K562 (cell line): Measurements from ENCODE around the gene ASPRV1. TPM values are rescaled to one million over a fixed set of nuclear protein-coding genes. Genes with fewer than 3 reads are reported as not detected.

Source experiments
- ARHGAP35 ChIP-seq: fragments of 450-650 bp; IDR thresholded peaks from 2 replicates; pipeline ENCODE4 v1.6.1; 2018; ENCODE audit not compliant: partially characterized antibody
- CBX1 ChIP-seq: sonication (generic); IDR thresholded peaks from 2 replicates; pipeline ENCODE4 v1.6.1; 2016; ENCODE audit warnings: antibody characterized with exemption, low read depth, mild to moderate bottlenecking
- FOSL1 ChIP-seq: fragments of 200-800 bp; sonication (Bioruptor generic); conservative IDR thresholded peaks from 2 replicates; pipeline ENCODE4 v1.6.1; 2016; ENCODE audit warnings: missing genetic modification characterization, missing compliant biosample characterization
- HLTF ChIP-seq: fragments of 450-650 bp; IDR thresholded peaks from 2 replicates; pipeline ENCODE4 v1.6.1; 2016
- KDM4B ChIP-seq, 2 experiments: fragments of 450-650 bp in 1 of 2; sonication (generic) in 1 of 2; IDR thresholded peaks; 2 replicates each; pipeline ENCODE4 v1.6.1; 2016 to 2017; ENCODE audit warnings: borderline replicate concordance in 2 of 2, antibody characterized with exemption in 1 of 2, low read depth in 1 of 2, mild to moderate bottlenecking in 1 of 2
- MCM2 ChIP-seq: fragments of 450-650 bp; IDR thresholded peaks from 2 replicates; pipeline ENCODE4 v1.6.1; 2017; ENCODE audit warnings: low read depth, mild to moderate bottlenecking
- XRCC3 ChIP-seq: fragments of 450-650 bp; IDR thresholded peaks from 2 replicates; pipeline ENCODE4 v1.6.1; 2017; ENCODE audit warnings: mild to moderate bottlenecking, moderate library complexity
- ZBED1 ChIP-seq: IDR thresholded peaks from 2 replicates; pipeline ENCODE4 v1.6.1; 2014
- ZEB2 ChIP-seq: fragments of 450-650 bp; IDR thresholded peaks from 2 replicates; pipeline ENCODE4 v1.6.1; 2016
- ZFPM2 ChIP-seq: fragments of 250-450 bp; sonication (Bioruptor Pico); IDR thresholded peaks from 2 replicates; pipeline ENCODE4 v1.5.1; 2022; ENCODE audit warnings: mild to moderate bottlenecking
- ZNF316 ChIP-seq: fragments of 450-650 bp; IDR thresholded peaks from 2 replicates; pipeline ENCODE4 v1.6.1; 2016
- ZNF384 ChIP-seq: IDR thresholded peaks from 2 replicates; pipeline ENCODE4 v1.6.1; 2012; ENCODE audit warnings: low read depth, low read length, improper control_type of control experiment
- ZNF699 ChIP-seq: fragments of 250-450 bp; sonication (Bioruptor Pico); IDR thresholded peaks from 2 replicates; pipeline ENCODE4 v1.8.0; 2021; ENCODE audit warnings: mild to moderate bottlenecking, moderate library complexity; ENCODE audit not compliant: insufficient replicate concordance
- ZNF780A ChIP-seq: fragments of 250-450 bp; sonication (Bioruptor Pico); IDR thresholded peaks from 2 replicates; pipeline ENCODE4 v1.5.0; 2021; ENCODE audit warnings: mild to moderate bottlenecking
- polyA plus RNA-seq, 8 experiments: library from polyadenylated mRNA; depleted of rRNA in 4 of 8; stranded (reverse) in 5 of 8; unstranded in 3 of 8; fragments of >200 nt; fragmentation: Nextera tagmentation in 2 of 8; fragmentation: Illumina TruSeq in 1 of 8; extraction: Ambion mirVana in 2 of 8; extraction: Trizol in 1 of 8; gene quantifications; 2 replicates each; pipeline versions ENCODE4 v1.2.1 to v1.2.3, GENCODE V29; 2011 to 2014; ENCODE audit warnings: inconsistent platforms in 1 of 8, missing spikeins in 1 of 8
- total RNA-seq, 7 experiments: library from RNA; depleted of rRNA in 6 of 7; stranded (reverse); fragments of >200 nt in 6 of 7; fragmentation: Illumina TruSeq in 2 of 7; extraction: Trizol in 2 of 7; gene quantifications; 2 replicates each; pipeline versions ENCODE4 v1.2.1 to v1.2.3, GENCODE V29; 2011 to 2021; ENCODE audit warnings: low replicate concordance in 1 of 7
- TF ChIP-seq, protein P1 (sequence below): sonication (generic); formaldehyde crosslinking; IDR thresholded peaks from 2 replicates; pipeline ENCODE4 v1.8.0; 2022; ENCODE audit warnings: missing genetic modification reagents, mild to moderate bottlenecking, borderline replicate concordance
- TF ChIP-seq, protein P2 (sequence below): fragments of 250-450 bp; sonication (Bioruptor Pico); IDR thresholded peaks from 2 replicates; pipeline ENCODE4 v1.5.0; 2020; ENCODE audit warnings: mild to moderate bottlenecking, borderline replicate concordance
- TF ChIP-seq, protein P3 (sequence below): fragments of 450-650 bp; formaldehyde crosslinking; IDR thresholded peaks from 2 replicates; pipeline ENCODE4 v1.4.0; 2020; ENCODE audit warnings: mild to moderate bottlenecking, moderate library complexity
- TF ChIP-seq, protein P4 (sequence below): fragments of 450-650 bp; formaldehyde crosslinking; IDR thresholded peaks from 2 replicates; pipeline ENCODE4 v1.4.0; 2022; ENCODE audit warnings: missing genetic modification characterization
- TF ChIP-seq, protein P5 (sequence below): fragments of 250-450 bp; sonication (Bioruptor Pico); IDR thresholded peaks from 2 replicates; pipeline ENCODE4 v1.5.0; 2021
- TF ChIP-seq, protein P6 (sequence below): fragments of 450-650 bp; formaldehyde crosslinking; IDR thresholded peaks from 2 replicates; pipeline ENCODE4 v1.4.0; 2020; ENCODE audit warnings: mild to moderate bottlenecking, moderate library complexity

The ASPRV1 gene
- total and polyA plus RNA-seq, 9 of the 15 experiments (the other 6 are each of a cell fraction or from before 2014, with no cell fraction given): 0.17 to 0.72 (median 0.47) TPM; not detected in 1

DNA sequence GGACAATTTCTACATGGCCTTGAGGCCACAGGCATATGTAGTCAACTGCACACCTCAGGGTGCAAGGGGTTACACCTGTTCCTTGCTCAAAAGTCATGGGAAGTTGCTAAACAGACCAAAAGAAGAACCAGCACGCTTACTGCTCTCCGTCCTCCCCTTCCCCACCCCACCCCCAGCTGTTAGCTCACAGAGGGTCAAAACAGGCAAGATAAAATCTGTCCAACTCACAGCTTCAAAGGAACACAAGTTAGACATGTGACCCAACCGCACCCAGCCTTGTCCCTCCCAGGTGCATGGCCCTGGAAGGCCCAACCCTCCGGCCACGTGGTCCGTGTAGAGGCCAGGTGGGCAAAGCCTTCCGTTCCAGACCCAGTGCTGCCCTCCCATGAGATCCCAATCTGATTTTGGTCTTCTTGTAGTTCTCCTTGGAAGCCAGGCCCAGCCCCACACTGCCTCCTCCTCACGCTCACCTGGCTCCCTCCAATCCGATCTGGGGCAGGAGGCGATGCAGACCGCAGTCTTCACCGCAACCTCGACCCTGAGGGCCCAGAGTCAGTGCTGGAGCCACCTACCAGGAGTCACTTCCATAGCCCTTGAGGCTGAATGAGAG, 14.5 kb upstream of the ASPRV1 start (continued):
- TF ChIP-seq FOSL1 (tag) (peak; percentile 71), ZFPM2 (no peak), ZNF780A (CRISPR knock-in tag) (no peak), ZNF316 (no peak), CBX1 (no peak), ZNF384 (no peak), ZEB2 (peak; percentile 95), XRCC3 (no peak), HLTF (no peak), ZBED1 (0 out of 2 replicates have a peak, but pooled peaks have one; percentile 62), KDM4B (IDR thresholded peaks at IDR 0.05; ENCODE audit: borderline replicate concordance in 2 of 2, low read depth in 1 of 2) (peak in 1 of 2 experiments; percentile 64; a peak in 1 of 4 replicates), ARHGAP35 (no peak), ZNF699 (CRISPR knock-in tag) (peak; percentile 56), MCM2 (no peak)
- TF ChIP-seq, protein P1, sequence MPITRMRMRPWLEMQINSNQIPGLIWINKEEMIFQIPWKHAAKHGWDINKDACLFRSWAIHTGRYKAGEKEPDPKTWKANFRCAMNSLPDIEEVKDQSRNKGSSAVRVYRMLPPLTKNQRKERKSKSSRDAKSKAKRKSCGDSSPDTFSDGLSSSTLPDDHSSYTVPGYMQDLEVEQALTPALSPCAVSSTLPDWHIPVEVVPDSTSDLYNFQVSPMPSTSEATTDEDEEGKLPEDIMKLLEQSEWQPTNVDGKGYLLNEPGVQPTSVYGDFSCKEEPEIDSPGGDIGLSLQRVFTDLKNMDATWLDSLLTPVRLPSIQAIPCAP (CRISPR knock-in tag): no peak
- TF ChIP-seq, protein P2, sequence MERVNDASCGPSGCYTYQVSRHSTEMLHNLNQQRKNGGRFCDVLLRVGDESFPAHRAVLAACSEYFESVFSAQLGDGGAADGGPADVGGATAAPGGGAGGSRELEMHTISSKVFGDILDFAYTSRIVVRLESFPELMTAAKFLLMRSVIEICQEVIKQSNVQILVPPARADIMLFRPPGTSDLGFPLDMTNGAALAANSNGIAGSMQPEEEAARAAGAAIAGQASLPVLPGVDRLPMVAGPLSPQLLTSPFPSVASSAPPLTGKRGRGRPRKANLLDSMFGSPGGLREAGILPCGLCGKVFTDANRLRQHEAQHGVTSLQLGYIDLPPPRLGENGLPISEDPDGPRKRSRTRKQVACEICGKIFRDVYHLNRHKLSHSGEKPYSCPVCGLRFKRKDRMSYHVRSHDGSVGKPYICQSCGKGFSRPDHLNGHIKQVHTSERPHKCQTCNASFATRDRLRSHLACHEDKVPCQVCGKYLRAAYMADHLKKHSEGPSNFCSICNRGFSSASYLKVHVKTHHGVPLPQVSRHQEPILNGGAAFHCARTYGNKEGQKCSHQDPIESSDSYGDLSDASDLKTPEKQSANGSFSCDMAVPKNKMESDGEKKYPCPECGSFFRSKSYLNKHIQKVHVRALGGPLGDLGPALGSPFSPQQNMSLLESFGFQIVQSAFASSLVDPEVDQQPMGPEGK (CRISPR knock-in tag): peak; percentile 39; the same call in 1 of the 2 replicates
- TF ChIP-seq, protein P3, sequence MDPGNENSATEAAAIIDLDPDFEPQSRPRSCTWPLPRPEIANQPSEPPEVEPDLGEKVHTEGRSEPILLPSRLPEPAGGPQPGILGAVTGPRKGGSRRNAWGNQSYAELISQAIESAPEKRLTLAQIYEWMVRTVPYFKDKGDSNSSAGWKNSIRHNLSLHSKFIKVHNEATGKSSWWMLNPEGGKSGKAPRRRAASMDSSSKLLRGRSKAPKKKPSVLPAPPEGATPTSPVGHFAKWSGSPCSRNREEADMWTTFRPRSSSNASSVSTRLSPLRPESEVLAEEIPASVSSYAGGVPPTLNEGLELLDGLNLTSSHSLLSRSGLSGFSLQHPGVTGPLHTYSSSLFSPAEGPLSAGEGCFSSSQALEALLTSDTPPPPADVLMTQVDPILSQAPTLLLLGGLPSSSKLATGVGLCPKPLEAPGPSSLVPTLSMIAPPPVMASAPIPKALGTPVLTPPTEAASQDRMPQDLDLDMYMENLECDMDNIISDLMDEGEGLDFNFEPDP (CRISPR knock-in tag): 0 out of 2 replicates have a peak, but pooled peaks have one; percentile 13
- TF ChIP-seq, protein P4, sequence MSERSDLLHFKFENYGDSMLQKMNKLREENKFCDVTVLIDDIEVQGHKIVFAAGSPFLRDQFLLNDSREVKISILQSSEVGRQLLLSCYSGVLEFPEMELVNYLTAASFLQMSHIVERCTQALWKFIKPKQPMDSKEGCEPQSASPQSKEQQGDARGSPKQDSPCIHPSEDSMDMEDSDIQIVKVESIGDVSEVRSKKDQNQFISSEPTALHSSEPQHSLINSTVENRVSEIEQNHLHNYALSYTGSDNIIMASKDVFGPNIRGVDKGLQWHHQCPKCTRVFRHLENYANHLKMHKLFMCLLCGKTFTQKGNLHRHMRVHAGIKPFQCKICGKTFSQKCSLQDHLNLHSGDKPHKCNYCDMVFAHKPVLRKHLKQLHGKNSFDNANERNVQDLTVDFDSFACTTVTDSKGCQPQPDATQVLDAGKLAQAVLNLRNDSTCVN (CRISPR knock-in tag): no peak
- TF ChIP-seq, protein P5, sequence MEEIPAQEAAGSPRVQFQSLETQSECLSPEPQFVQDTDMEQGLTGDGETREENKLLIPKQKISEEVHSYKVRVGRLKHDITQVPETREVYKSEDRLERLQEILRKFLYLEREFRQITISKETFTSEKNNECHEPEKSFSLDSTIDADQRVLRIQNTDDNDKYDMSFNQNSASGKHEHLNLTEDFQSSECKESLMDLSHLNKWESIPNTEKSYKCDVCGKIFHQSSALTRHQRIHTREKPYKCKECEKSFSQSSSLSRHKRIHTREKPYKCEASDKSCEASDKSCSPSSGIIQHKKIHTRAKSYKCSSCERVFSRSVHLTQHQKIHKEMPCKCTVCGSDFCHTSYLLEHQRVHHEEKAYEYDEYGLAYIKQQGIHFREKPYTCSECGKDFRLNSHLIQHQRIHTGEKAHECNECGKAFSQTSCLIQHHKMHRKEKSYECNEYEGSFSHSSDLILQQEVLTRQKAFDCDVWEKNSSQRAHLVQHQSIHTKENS (CRISPR knock-in tag): no peak
- TF ChIP-seq, protein P6, sequence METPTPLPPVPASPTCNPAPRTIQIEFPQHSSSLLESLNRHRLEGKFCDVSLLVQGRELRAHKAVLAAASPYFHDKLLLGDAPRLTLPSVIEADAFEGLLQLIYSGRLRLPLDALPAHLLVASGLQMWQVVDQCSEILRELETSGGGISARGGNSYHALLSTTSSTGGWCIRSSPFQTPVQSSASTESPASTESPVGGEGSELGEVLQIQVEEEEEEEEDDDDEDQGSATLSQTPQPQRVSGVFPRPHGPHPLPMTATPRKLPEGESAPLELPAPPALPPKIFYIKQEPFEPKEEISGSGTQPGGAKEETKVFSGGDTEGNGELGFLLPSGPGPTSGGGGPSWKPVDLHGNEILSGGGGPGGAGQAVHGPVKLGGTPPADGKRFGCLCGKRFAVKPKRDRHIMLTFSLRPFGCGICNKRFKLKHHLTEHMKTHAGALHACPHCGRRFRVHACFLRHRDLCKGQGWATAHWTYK (CRISPR knock-in tag): peak; percentile 79; the same call in 1 of the 2 replicates
